ENCODE results near the gene TMC6. TPM values are rescaled to one million over a fixed set of nuclear protein-coding genes. Genes with fewer than 3 reads are reported as not detected.
A peak's percentile ranks its signal among the peaks of the same experiment; 100 is the strongest.

Gene TMC6, protein sequence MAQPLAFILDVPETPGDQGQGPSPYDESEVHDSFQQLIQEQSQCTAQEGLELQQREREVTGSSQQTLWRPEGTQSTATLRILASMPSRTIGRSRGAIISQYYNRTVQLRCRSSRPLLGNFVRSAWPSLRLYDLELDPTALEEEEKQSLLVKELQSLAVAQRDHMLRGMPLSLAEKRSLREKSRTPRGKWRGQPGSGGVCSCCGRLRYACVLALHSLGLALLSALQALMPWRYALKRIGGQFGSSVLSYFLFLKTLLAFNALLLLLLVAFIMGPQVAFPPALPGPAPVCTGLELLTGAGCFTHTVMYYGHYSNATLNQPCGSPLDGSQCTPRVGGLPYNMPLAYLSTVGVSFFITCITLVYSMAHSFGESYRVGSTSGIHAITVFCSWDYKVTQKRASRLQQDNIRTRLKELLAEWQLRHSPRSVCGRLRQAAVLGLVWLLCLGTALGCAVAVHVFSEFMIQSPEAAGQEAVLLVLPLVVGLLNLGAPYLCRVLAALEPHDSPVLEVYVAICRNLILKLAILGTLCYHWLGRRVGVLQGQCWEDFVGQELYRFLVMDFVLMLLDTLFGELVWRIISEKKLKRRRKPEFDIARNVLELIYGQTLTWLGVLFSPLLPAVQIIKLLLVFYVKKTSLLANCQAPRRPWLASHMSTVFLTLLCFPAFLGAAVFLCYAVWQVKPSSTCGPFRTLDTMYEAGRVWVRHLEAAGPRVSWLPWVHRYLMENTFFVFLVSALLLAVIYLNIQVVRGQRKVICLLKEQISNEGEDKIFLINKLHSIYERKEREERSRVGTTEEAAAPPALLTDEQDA
- total RNA-seq (2014; rRNA removed; shearing (Covaris generic)) (94.0 and 124 TPM in 2 replicates), total RNA-seq (2022) (234 and 258 TPM in 2 replicates), Bru-seq, nascent RNA (percentile 61 among the genes with signal in this experiment), BruChase-seq, experiment 1, labeled RNA remaining after a 6-hour chase (percentile 80 among the genes with signal in this experiment), BruChase-seq, experiment 2, labeled RNA remaining after a 2-hour chase (percentile 75 among the genes with signal in this experiment)
- long read RNA-seq, full-length matches to known transcripts: 43 of 213 reads
- long read RNA-seq, partial matches to known transcripts: 83 of 213 reads
- long read RNA-seq, other reads (novel, unspliced or antisense): 87 of 213 reads

DNA sequence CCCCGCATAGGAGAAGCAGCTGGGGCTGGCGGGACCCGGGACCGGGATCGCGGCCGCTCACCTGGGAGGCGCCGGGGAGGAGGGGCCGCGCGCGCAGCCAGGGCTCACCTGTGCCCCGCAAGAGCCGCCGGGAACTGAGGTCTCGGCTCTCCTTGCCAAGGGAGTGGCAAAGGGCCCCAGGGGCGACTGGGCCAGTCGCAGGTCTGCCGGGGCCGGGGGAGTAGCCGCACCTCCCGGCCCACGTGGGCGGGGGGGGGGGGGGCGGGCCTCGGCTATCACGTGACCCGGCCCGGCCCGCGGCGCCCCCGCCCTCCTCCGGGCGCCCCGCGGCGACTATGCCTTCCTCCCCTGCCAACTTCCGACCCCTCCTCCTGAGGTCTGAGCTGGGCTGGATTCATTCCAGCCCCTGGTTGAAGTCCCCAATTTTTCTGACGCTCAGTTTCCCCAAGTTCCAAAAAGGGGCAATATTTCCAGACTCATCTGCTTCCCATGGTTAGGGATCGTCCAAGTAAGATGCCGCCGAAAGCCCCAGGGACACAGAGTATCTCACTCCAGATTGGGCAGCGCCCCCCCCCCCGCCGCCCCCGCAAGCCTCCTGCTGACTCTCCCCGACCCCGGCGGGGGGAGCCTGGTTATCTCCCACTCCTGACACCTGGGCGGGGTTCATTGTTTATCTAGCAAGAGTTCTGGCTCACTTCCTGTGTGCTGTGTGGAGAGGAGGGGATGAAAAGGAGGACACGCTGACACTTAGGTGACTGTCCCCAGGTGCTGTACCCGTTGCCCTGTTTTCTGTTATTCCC is at the start of gene TMC6:
Gene TMC6 (minus strand): TSS at position 205 of the 800 bp plus-strand sequence. CDS start 1,923 bp downstream, outside the sequence.
- ChIA-PET POLR2A (interaction anchor here (0.9 to 1.8 kb wide), 4 partner anchors 41 to 170 kb away, joined by 3 to 6 read pairs (median 4); partner anchors contain the start of gene TNRC6C), CTCF (ENCODE audit: unreplicated experiment) (no interaction called here)
- Histone ChIP-seq H2AFZ (ENCODE audit: low read length) (peak within 1 kb of the TSS; percentile 60; the same call in 1 of the 2 replicates), H3K9me2 (ENCODE audit: insufficient read depth, low read length) (no peaks in the 10 kb centered on the region), H3K4me1 (ENCODE audit: insufficient read depth, low read length, poor library complexity, severe bottlenecking) (peaks cover 85% of the 10 kb centered on the region), H3K27ac (ENCODE audit: low read depth, low read length, poor library complexity, severe bottlenecking) (peak within 1 kb of the TSS; percentile 91), H3K36me3 (ENCODE audit: insufficient read depth, low read length) (peaks cover 18% of the 10 kb centered on the region), H3K4me2 (ENCODE audit: low read length) (peak within 1 kb of the TSS; percentile 96), H3K79me2 (ENCODE audit: insufficient read depth, low read depth, low read length) (peaks cover 15% of the 10 kb centered on the region; the same call in 1 of the 2 replicates), H4K20me1 (ENCODE audit: insufficient read depth, low read length) (0 out of 2 replicates have a peak, but pooled peaks cover 4% of the 10 kb centered on the region), H3K9me3 (ENCODE audit: low read length) (no peaks in the 10 kb centered on the region), H3K4me3 (ENCODE audit: low read depth, low read length, poor library complexity, severe bottlenecking) (peak within 1 kb of the TSS; percentile 81)
- peak; percentile 86 for DNase-seq (ENCODE audit: low spot score)
- intact Hi-C loops (cut with micrococcal nuclease; ENCODE audit: unreplicated experiment): loop anchor here (1.0 to 5.0 kb wide), 2 partner anchors 25 to 681 kb away; no protein-coding TSS in a partner anchor
- BruUV-seq (replicated peaks): no TSS peak
- no peak for TF ChIP-seq EZH2phosphoT487 (IDR thresholded peaks at IDR 0.05; ENCODE audit: borderline replicate concordance, low read depth, low read length)

DNA sequence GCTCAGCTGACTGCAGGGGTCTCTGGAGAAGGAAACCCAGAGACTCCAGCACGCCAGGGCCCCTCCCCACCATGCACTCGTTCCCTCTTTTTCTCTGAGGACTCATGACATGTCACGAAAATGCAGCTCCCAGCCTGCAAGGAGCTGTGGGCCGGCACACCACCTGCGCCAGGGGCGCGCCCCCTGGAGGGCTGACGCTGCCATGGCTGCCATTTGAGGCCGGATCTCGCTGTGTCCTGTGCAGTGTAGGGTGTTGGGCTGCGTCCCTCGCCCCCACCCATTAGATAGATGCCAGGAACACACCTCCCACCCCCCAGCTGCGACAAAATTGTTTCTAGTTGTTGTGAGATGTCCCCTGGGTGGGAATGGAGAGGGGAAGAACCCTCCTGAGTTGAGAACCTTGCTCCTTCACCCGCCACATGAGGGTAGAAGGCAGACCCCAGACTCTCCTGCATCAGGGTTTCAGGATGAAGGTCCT is 48.0 kb upstream of the TMC6 start:
- ChIA-PET POLR2A (interaction anchor here (1.4 kb wide), 1 partner anchor 49 kb away, joined by 3 read pairs; no protein-coding TSS in a partner anchor), CTCF (ENCODE audit: unreplicated experiment) (interaction anchor here (0.6 to 1.1 kb wide), 4 partner anchors 10 to 92 kb away, joined by 3 to 4 read pairs (median 3); partner anchors contain the start of gene TK1)
- Histone ChIP-seq H2AFZ (ENCODE audit: low read length) (no peak overlapping the region), H3K9me2 (ENCODE audit: insufficient read depth, low read length) (no peaks in the 10 kb centered on the region), H3K27ac (ENCODE audit: low read depth, low read length, poor library complexity, severe bottlenecking) (no peak overlapping the region), H3K4me2 (ENCODE audit: low read length) (peak overlapping the region; percentile 3; the same call in 1 of the 2 replicates), H3K36me3 (ENCODE audit: insufficient read depth, low read length) (peaks cover 60% of the 10 kb centered on the region), H3K4me3 (ENCODE audit: low read depth, low read length, poor library complexity, severe bottlenecking) (no peak overlapping the region), H3K4me1 (ENCODE audit: insufficient read depth, low read length, poor library complexity, severe bottlenecking) (peaks cover 62% of the 10 kb centered on the region), H3K9me3 (ENCODE audit: low read length) (no peaks in the 10 kb centered on the region), H4K20me1 (ENCODE audit: insufficient read depth, low read length) (no peaks in the 10 kb centered on the region), H3K79me2 (ENCODE audit: insufficient read depth, low read depth, low read length) (no peaks in the 10 kb centered on the region)
- TF ChIP-seq, protein P1, sequence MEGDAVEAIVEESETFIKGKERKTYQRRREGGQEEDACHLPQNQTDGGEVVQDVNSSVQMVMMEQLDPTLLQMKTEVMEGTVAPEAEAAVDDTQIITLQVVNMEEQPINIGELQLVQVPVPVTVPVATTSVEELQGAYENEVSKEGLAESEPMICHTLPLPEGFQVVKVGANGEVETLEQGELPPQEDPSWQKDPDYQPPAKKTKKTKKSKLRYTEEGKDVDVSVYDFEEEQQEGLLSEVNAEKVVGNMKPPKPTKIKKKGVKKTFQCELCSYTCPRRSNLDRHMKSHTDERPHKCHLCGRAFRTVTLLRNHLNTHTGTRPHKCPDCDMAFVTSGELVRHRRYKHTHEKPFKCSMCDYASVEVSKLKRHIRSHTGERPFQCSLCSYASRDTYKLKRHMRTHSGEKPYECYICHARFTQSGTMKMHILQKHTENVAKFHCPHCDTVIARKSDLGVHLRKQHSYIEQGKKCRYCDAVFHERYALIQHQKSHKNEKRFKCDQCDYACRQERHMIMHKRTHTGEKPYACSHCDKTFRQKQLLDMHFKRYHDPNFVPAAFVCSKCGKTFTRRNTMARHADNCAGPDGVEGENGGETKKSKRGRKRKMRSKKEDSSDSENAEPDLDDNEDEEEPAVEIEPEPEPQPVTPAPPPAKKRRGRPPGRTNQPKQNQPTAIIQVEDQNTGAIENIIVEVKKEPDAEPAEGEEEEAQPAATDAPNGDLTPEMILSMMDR (conservative IDR thresholded peaks at IDR 0.05; ENCODE audit: low read length): peak; percentile 100
- no peak for TF ChIP-seq EZH2phosphoT487 (IDR thresholded peaks at IDR 0.05; ENCODE audit: borderline replicate concordance, low read depth, low read length)
- peak; percentile 85 for DNase-seq (ENCODE audit: low spot score)
- no TSS peak for BruUV-seq (replicated peaks)
- intact Hi-C loops (cut with micrococcal nuclease; ENCODE audit: unreplicated experiment): loop anchor here (1.0 kb wide), 1 partner anchor 64 kb away; no protein-coding TSS in a partner anchor

Measured in OCI-LY7 (cell line).